Stomach smooth muscle (tissue), 2 donors: ENCODE results near the gene BBS2.

Experiments
- H3K27ac ChIP-seq: one replicate; pipeline ENCODE4 v1.7.0; 2013; ENCODE audit warnings: mild to moderate bottlenecking, low read length, inconsistent platforms
- H3K27me3 ChIP-seq, 2 donors: one replicate each; pipeline ENCODE4 v1.7.0; 2013; ENCODE audit warnings: low read length in 2 of 2; ENCODE audit not compliant: insufficient read depth in 2 of 2, control insufficient read depth in 1 of 2
- H3K36me3 ChIP-seq, 2 donors: one replicate each; pipeline ENCODE4 v1.7.0; 2013; ENCODE audit warnings: low read length in 2 of 2; ENCODE audit not compliant: control insufficient read depth in 2 of 2, insufficient read depth in 2 of 2
- H3K4me1 ChIP-seq: one replicate; pipeline ENCODE4 v1.7.0; 2013; ENCODE audit warnings: low read length; ENCODE audit not compliant: control insufficient read depth, insufficient read depth
- H3K4me3 ChIP-seq, 2 donors: one replicate each; pipeline ENCODE4 v1.7.0; 2013; ENCODE audit warnings: low read length in 2 of 2
- H3K9ac ChIP-seq, 2 donors: one replicate each; pipeline ENCODE4 v1.7.0; 2013; ENCODE audit warnings: low read length in 2 of 2, mild to moderate bottlenecking in 1 of 2
- H3K9me3 ChIP-seq, 2 donors: one replicate each; pipeline ENCODE4 v1.7.0; 2013; ENCODE audit warnings: low read length in 2 of 2; ENCODE audit not compliant: control insufficient read depth in 2 of 2
- donor health status: healthy.
- donor health status: Pancreatic carcinoma.

Gene BBS2

DNA sequence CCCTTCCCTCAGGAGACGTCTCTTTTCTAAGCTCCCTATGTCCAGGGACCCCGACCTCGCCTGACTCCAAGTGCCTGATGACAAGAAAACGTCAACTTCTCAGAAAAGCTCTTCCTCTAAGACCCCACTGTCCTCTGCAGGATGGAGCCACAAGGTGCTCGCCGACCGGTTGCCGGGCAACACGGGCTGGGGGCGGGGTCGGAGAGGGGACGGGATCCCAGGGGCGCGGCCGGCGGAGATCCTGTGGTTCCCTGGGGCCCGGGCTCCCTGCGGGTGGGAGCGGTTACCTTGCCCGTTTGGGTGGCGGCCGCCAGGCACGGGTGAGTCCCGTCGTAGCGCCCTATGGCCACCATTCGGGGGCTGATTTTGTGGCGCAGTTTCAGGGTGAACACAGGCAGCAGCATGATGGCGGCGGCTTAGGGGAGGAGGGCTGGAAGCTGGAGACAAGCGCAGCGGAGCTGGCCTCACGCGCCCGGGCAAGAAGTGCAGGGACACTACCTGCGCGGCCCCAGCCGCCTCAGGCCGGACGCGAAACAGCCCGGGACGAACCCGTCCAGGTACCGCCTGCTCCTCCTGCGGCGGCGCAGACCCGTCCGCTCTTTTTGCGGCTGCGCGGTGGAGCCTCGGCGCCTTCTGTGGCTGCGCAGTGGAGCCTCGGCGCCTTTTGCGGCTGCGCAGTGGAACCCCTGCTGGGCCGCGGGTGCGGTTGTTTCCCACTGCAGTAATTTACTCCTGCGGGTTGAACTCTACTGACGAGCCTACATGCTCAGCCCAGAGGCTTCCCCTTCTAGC, at the start of gene BBS2:
Gene BBS2 (minus strand): TSS at position 566 of the 792 bp plus-strand sequence. CDS start 162 bp downstream, at position 404.
- H3K36me3 ChIP-seq = no peaks in the 10 kb centered on the region
- H3K27ac ChIP-seq = peak within 1 kb of the TSS; percentile 64
- H3K4me3 ChIP-seq = peak within 1 kb of the TSS; percentile 88 to 96
- no peaks in the 10 kb centered on the region for H3K27me3 ChIP-seq
- peak within 1 kb of the TSS; percentile 78 to 91 for H3K9ac ChIP-seq
- no peaks in the 10 kb centered on the region for H3K9me3 ChIP-seq
- H3K4me1 ChIP-seq = peaks cover 16% of the 10 kb centered on the region

DNA sequence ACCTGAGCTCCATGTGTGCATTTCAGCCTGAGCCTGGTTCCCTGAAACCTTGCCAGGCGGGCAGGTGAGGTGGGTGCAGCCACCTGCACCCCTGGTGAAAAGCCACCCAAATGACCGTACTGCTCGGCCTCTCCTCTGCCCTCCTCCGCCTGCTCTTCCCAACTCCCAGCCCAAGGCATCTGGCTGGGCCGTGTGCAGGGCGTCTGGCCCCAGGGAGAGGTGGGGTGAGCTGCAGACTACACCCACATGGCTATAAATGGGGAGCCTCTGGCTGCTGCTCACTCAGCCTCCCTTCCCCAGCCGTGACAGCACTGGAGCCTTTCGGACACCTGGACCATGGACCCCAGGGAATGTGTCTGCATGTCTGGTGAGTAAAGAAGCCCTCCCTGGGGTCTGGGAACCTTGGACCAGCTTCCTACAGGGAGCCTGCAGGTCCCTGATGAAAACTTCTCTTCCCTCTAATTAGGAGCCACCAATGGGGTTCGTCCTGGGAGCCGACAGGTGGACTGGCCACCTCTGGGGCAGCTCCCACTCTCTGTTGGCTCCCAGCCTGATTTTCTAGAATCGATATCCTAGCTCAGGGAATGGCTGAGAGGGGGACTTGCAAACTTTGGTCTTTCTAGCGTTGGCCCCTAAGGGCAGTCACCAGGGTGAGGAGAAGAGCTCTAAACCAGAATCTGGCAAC, 45.1 kb upstream of the BBS2 start, which contains the start of gene MT4:
Gene MT4 (plus strand): TSS at position 281 of the 685 bp plus-strand sequence. CDS start 56 bp downstream, at position 337.
- H3K9me3 ChIP-seq = no peaks in the 10 kb centered on the region
- no peaks in the 10 kb centered on the region for H3K36me3 ChIP-seq
- H3K9ac ChIP-seq = no peak within 1 kb of the TSS
- H3K4me3 ChIP-seq = no peak within 1 kb of the TSS
- H3K27me3 ChIP-seq = peaks cover 0 to 6% of the 10 kb centered on the region in 2 donors
- no peaks in the 10 kb centered on the region for H3K4me1 ChIP-seq
- no peak within 1 kb of the TSS for H3K27ac ChIP-seq

DNA sequence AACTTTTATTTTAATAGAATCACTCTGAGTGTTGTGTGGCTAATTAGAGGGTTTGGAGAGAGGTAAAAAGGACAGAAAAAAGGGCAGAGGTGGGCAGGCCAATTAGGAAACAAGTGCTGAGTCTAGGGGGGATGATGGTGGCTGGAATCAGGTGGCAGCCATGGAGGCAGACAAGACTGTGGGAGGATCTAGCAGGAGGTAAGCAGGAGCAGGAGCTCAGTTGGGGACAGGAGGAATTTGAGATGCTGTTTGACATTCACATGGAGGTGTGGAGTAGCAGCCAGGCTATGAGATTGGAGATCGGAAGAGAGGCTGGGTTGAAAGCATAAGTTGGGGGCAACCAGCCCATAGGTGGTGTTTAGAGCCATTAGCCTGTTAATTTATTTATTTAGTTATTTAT, 41.3 kb upstream of the BBS2 start:
- H3K4me3 ChIP-seq = no peak overlapping the region
- H3K27me3 ChIP-seq = peaks cover 0 to 6% of the 10 kb centered on the region in 2 donors
- no peak overlapping the region for H3K27ac ChIP-seq
- H3K36me3 ChIP-seq = no peaks in the 10 kb centered on the region
- no peaks in the 10 kb centered on the region for H3K9me3 ChIP-seq
- H3K9ac ChIP-seq = no peak overlapping the region
- no peaks in the 10 kb centered on the region for H3K4me1 ChIP-seq

DNA sequence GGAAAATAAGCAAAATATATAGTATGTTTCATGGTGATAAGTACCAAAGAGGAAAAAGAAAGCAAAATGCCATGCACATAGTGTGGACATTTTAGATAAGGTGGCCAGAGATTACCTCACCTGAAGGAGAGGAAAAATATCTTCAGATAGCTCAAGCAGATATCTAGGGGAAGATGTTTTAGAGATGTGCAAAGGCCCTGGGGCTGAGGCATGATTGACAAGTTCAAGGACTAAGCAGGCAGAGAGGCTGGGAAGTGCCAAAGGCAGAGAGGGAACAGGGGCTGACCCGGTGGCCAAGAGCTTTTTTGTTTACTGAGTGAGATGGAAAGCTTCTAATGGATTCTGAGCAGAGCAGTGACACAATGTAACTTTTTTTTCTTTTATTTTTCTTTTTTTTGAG, 40.6 kb upstream of the BBS2 start:
- no peak overlapping the region for H3K9ac ChIP-seq
- H3K4me3 ChIP-seq = no peak overlapping the region
- H3K36me3 ChIP-seq = no peaks in the 10 kb centered on the region
- peaks cover 2 to 6% of the 10 kb centered on the region in 2 donors for H3K27me3 ChIP-seq
- H3K4me1 ChIP-seq = no peaks in the 10 kb centered on the region
- H3K27ac ChIP-seq = no peak overlapping the region
- no peaks in the 10 kb centered on the region for H3K9me3 ChIP-seq

DNA sequence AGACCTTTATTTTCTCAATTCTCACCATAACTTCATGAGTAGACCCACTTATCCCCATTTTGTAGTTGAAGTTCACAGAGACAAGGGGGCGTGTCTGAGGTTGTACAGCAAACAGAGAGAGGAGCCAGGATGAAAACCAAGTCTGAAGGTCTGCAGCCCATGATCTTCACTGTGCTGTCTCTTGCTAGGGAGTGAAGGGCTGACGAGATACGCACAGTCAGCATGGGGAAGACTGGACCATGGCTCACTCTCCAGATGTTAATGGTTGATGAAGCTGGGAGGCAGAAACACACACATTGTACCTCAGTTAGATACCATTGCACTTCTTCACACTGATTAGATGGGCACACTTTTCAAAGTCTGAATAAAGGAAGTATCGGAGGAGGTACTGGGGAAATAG, 39.3 kb upstream of the BBS2 start:
- H3K9me3 ChIP-seq = no peaks in the 10 kb centered on the region
- no peaks in the 10 kb centered on the region for H3K4me1 ChIP-seq
- no peak overlapping the region for H3K27ac ChIP-seq
- H3K27me3 ChIP-seq = peaks cover 2 to 11% of the 10 kb centered on the region in 2 donors
- H3K36me3 ChIP-seq = no peaks in the 10 kb centered on the region
- H3K9ac ChIP-seq = no peak overlapping the region
- H3K4me3 ChIP-seq = no peak overlapping the region

- Histone ChIP-seq H3K4me3 (no peak overlapping the region), H3K4me1 (no peaks in the 10 kb centered on the region), H3K27ac (no peak overlapping the region), H3K9ac (no peak overlapping the region), H3K36me3 (no peaks in the 10 kb centered on the region), H3K27me3 (peaks cover 2 to 11% of the 10 kb centered on the region in 2 donors), H3K9me3 (no peaks in the 10 kb centered on the region)
Measured at GRCh38 chr16:56558024-56558747, 38.4 kb upstream of the BBS2 start.

GRCh38 chr16:56554441-56554840, 34.6 kb upstream of the BBS2 start:
- Histone ChIP-seq H3K27ac (no peak overlapping the region), H3K4me1 (peaks cover 9% of the 10 kb centered on the region), H3K9ac (no peak overlapping the region), H3K27me3 (peaks cover 2 to 9% of the 10 kb centered on the region in 2 donors), H3K36me3 (no peaks in the 10 kb centered on the region), H3K9me3 (no peaks in the 10 kb centered on the region), H3K4me3 (no peak overlapping the region)

DNA sequence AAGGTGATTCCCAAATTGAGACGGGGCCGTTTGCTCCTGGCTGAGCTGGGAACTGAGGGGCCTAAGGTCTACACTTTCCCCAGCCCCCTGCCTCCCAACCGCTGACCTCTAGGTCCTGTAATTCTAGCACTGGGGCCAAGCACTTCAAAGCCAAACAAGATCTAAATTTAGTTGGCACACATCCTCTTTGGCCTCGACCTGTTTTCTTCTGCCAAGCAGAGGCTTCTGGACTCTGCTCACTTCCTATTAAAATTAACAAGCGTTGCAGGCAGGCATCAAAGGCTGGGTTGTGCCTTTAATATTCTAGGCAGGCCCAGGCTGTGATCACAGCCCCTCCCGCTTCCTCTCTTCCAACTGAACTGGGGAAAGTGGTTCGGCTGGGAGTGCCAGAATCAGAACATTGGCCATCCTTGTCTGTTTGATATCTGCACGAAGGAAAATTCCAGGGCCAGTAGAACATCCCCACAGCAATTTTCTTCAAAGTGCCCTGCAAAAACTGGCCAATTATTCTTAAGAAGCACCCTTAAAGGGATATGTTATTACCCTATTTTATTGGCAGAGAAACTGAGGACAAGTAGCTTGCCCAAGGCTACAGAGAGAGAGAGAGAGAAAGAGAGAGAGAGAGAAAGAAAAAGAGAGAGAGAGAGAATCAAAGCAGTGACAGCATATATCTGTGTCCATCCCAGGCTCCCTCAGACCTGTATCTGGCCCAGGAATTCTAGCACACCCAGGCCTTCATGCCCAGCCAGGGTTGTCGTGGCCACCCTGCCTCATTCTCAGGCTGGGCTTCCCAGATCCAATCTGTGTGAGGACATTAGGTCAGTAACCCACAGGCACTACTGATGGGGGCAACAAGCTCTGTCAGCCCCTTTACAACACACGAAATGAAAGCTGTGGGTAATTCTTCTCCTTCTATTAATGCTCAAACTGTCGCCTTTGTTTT, 32.2 kb upstream of the BBS2 start:
- no peaks in the 10 kb centered on the region for H3K9me3 ChIP-seq
- no peaks in the 10 kb centered on the region for H3K36me3 ChIP-seq
- H3K27me3 ChIP-seq = peaks cover 2 to 5% of the 10 kb centered on the region in 2 donors
- peaks cover 9% of the 10 kb centered on the region for H3K4me1 ChIP-seq
- no peak overlapping the region for H3K27ac ChIP-seq
- no peak overlapping the region for H3K9ac ChIP-seq
- H3K4me3 ChIP-seq = no peak overlapping the region

DNA sequence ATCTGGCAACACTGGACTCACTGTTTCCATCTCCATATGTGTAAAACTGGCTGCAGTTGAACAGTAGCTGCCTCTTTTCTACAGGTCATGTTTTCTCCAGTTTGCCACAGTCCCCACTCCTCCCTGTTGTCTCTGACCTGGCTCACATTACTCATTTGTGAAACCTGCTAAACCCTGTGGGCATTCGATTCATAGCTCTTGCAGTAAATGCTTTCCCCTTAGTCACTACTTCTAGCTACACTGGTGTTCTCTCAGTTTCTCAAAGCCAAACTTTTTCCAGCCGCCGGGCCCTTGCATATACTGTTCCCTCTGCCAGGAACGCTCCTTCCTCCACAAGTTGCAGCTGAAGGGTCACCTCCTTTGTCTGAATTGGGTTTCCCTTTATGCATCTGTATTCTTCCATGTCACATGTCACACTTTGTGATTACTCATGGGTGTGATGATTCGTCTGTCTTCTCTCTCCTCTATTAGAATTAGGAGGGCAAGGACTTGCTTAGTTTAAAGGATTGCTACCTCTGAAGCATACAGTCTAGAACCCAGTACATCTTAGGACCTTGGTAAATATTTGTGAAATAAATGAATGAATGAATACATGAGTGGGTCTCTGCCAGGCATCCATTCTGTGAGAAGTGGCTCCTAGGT, 30.0 kb upstream of the BBS2 start:
- Histone ChIP-seq H3K9ac (no peak overlapping the region), H3K4me3 (no peak overlapping the region), H3K4me1 (peaks cover 9% of the 10 kb centered on the region), H3K36me3 (no peaks in the 10 kb centered on the region), H3K27me3 (peaks cover 0 to 3% of the 10 kb centered on the region in 2 donors), H3K27ac (no peak overlapping the region), H3K9me3 (no peaks in the 10 kb centered on the region)
